ENCODE measurements around the gene SORCS2.

Gene SORCS2

DNA sequence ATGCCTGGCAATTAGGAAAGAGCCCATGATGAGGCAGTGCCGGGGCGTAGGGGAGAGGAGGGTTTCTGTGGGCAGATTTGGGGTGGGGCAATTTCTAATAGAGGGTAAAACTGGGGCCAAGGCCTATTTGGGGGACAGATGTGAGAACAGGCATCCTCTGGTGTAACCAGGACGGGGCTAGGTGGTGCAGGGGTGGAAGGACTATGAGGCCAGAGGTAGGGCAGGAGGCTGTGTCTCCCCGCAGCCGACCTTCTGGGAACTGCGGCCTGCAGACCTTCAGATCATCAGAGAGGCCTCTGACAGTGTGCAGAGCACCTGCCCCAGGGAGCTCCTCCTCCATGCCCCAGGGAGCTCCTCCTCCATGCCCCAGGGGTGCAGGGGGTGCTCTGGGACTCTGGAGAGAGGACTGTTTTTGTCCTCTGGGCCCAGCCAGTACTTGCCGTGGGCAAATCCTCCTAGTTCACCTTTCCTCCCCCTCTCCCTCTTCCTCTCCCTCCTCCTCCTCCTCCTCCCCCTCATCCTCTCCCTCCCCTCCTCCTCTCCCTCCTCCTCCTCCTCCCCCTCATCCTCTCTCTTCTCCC, 101.9 kb downstream of the SORCS2 start:
- no peak for DNase-seq

DNA sequence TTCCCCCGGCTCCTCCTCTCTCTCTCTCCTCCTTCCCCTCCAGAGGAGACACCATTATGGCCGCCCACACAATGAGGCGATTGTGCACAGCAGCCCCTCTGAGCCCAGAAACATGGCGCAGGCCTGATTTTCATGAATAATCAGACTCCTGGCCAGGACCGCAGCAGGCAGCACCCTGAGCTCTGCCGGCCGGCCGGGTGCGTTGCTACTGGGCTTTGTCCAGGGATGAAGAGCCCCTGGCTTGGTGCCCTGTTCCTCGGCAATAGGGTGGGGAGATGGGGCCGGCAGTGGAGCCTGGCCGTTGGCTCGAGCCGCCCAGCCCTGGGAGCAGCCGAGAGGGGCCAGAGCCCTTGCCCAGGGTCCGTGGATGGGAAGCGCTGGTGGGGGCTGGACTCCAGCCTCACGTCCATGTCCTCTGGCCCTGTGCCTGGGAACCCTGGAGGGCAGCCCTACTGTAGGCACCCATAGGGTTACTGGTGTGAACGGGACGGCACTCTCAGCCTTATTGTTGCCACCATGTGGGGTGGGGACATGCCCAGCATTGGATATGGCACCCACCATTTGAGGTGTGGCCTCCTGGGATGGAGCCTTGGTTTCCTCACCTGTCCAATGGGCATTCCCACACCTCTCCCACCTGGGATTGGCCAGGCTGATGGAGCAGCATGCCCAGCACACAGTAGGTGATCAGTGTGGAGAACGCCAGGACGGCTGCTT, 103.0 kb downstream of the SORCS2 start:
- DNase-seq: no peak

DNA sequence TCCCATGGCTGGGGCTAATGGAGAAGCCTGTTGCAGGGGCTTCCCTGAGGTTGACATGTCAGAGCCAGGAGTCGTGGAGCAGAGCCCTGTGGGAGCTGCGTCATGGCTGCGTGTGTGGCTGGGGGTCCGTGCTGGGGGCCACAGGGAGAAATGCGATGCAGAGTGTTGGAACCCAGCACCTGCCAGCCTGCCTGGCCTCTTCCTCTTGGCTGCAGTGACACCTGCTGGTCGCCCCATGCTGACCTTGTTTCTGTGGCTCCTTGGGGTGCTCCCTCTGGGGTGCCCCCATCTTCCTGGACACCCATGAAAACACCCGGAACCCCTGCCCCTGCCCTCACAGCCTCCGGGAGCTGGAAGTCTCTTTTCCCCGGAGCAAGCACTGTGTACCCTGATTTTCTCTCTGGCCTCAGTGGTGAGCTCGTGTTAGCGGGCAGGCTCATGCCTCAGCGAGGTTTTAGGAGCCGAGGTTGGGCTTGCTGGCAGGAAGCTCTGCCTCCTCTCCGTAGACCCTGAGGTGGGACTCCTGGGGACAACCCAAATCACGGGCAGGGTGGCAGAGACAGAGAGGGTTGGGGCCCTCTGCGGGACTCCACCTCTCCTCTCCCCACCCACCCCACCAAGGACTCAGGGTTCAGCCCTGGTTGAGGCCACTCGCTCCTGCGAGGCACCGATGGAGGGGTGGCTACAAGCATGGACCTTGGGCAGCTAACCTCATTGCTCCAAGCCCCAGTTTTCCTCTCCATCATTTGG, 103.7 kb downstream of the SORCS2 start:
- DNase-seq: no peak

DNA sequence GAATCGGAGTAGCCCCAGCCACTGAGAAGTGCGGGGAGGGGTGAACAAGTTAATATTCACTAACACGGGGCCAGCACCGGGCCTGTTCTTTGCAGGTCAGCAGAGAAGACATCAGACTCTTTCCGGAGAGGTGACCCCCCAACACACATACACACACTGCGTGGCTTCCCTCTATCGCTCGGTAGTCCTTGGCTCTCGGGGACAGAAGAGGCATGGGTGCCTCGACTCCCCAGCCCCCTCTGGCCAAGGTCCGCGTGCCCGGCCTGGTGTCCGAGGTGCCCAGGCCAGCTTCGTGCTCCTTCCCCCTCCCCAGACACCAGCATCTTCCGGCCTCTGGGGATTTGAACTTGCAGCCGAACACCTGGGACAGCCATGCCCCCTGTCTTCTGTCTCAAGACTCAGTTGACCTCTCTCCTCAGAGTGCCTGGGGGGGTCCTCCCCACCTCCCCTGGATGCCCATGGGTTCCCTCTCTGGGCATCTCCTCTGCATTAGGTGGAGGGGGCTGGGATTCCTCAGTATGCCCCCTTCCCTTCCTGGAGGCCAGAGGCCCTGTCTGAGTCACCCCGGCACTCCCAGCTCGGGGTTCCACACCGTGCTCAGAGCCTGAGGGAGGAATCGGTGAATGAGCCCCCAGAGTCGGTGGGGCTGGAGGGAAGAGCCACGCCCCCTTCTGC, 104.5 kb downstream of the SORCS2 start:
- DNase-seq: no peak

DNA sequence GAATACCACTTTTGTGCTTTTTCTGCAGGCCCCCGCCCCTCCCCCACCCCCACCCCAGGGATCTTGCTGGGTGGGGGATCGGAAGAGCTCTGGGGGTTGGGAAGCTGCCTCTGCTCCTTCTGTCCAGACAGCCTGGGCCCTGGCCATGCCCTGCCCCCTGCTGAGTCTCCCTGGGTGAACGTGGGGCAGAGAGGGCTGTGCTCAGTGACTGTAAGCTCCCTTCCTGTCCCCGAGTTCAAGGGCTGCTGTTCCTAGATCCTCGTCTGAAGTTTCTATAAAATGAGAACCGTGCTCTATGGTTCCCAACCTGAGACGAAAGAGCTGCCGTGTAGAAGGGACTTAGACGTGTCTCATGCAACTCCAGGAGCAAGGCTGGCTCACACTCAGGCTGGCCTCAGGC, 105.0 kb downstream of the SORCS2 start:
- DNase-seq: no peak

DNA sequence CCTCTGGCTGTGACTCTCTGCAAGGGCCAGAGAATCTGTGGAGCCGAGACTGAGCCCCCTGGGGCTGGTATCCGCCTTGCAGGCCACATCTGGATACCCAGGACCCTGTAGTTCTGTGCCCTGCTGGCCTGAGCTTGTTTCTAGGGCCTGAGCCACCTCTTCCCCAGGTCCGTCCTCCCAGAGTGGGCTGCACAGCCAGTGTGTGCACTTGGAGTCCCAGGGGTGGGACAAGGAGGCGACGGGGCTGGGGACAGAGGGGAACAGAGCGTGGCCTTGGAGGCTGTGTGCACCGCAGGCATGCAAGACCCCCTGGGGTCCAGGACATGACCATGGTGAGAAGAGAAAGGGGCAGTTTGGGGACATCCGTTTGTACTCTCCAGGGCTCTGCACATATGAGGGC, 105.5 kb downstream of the SORCS2 start:
- DNase-seq: no peak

DNA sequence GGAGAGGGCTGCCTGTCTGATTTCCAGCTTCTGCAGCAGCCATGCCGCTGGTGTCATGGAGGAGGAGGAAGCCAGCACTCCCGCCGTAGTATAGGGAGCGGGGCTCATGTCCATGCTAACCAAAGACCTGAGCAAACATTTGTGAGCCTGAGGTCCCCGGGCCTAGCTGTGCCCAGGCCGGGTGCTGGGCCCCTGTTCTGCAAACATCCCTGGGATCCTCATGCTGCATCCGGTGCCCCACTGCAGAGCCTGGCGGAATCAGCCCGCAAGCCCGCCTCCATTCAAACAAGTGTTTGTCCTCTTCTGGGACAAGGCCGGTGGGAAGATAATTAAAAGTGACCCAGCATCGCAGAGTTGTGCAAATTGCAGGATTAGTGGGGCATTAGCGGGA, 106.3 kb downstream of the SORCS2 start:
- no peak for DNase-seq

DNA sequence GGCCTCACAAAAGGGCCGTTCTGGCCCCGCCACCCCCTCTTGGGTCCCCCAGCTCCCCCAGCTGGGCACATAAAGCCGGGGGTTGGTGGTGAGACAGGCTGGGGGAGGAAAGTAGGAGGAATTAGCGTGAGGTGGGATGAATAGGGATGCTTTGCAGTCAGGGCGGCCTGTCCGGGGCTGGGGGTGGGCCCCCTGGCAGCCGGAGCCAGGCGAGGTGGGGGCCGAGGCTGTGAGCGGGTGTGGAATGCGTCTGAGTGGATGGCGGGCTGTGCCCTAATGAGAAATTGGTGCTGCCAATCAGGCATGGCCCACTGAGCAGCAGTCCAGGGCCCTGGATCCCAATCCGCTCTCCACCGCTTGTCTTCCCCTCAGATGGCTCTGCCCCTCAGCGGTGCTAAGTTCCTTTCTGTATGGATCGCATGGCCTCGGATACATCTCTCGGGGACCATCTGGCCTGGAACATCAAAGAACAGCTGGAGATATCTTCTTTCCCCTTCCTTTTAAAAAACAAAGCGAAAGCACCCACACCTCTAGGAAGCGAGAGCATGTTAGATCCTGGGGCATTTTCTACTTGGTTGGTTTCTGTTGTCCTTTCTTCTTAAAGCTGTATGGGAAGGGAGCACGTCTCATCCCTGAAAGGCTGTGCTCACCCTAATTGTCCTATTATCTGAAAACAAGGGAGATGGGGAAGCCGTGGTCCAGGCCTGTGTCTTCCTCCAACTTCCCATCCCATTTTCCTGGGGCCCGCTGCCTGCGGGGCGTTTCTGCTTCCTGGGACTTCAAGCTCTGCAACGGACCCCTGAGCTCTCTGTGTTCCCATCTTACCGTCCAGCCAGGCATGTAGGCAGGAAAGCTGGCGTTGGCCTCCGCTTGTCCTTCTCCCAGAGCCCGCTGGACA, 106.9 kb downstream of the SORCS2 start:
- DNase-seq: no peak

DNA sequence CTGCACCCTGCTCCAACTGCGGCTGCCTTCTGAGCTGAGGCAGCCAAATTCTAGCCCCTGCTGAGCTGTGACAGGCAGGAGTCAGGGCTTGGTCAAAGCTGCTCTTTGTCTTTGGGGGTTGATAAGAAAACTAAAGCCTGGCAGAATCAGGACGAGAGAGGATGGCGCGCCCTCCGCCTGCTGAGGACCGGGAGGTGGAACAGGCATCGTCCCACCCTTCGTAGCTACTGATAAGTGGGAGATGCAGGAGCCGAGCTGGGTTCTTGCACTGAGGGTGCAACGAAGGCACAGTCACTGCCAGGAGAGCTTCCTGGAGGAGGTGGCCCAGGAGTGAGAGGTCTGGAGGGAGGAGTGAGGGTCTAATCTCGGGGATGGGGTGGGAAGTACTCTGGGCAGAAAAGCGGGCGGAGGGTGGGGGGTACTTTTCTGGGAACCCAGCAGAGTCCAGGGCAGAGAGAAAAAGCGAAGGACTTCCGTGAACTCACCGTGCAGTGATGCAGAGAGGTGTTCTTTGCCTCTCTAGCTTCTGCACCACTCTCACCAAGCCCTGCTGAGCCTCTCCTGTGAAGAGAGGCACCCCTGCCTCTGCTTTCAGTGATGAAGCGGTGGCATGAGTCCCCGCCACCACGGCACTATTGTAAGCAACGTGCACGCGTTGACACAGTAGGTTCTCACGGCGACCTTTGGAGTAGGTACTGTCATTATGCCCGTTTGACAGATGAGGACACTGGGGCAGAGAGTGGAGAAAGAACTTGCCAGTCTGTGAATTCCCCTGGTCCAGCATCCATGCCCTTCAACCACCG, 107.8 kb downstream of the SORCS2 start:
- DNase-seq: no peak

DNA sequence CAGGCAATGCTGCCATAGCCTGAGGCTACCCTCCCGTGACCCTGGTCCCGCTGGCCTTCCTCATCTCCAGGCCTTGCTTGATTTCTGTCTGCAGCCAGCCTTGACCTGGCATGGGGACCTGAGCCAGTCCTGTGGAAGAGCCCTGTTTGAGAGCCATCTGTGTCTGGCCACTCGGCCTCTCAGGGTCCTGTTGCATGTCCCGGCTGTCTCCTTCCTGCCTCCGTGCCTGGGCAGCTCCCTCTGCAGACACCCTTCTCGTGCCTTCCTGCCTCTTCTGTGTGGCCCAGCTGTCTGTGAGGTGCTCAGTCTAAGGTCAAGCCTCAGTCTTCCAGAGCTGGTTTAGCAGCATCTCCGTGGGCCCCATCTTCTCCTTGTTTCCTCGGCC, 108.4 kb downstream of the SORCS2 start:
- DNase-seq: no peak

DNA sequence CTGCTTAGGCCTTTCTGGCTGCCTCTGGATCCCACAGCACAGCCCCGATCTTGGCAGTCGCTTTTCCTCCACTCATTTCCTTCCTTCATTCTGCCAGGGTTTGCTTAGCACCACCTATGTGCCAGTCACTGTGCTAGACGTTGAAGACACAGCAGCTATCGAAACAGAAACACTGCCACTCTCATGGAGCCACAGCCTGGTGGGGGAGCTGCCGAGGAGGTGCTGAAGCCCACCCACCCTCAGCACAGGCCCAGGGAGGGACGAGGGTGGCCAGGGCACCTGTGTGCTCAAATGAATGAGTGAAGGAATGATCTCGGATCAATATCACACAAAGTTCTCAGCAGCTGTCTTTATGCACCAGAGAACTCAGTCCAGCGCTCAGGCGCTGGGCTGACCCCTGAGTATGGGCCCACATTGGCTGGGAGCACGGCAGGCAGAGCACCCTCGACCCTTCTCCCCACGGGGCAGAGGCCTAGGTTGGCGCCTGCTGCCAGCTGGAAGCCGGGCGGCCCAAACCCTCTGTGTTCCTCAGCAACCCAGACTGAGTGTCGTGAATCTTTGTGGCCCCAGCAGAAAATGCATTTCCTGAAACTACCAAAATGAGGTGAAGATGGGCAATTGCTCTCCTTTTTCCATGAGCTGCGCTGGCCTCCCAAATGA, 108.9 kb downstream of the SORCS2 start:
- no peak for DNase-seq

DNA sequence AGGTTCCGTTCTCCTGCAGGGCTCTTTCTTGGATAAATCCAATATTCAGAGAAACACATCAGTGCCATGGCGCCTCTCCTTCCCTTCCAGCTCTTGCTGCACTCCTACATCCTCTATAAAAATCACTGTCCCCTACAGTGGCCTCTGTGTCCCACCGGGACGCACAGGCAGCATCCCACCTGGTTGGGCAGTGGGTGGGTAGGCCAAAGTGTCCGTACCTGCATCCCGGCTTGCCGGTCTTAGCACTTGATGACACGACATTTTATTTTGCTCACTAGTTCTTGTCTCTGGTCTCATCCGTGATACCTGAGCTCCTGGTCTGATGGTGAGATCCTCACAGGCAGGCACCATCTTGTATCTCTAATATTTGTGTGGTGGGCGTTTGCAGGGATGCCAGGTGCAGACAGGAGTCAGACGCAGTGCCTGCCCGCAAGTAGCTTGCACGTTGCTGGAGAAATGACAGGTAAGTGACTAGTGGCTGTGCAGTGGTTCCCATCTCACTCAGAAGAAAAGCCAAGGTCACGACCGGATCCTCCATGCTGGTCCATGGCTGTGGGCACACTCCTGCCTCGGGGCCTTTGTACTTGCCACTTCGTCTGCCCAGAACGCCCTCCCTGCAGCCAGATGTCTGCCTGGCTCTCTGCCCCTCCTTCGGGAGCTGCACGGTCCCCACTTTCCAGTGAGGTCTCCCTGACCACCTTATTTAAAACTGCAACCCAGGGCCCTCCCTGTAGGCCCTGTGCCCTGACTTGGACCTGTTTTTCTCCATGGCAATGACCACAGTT, 109.7 kb downstream of the SORCS2 start:
- no peak for DNase-seq

DNA sequence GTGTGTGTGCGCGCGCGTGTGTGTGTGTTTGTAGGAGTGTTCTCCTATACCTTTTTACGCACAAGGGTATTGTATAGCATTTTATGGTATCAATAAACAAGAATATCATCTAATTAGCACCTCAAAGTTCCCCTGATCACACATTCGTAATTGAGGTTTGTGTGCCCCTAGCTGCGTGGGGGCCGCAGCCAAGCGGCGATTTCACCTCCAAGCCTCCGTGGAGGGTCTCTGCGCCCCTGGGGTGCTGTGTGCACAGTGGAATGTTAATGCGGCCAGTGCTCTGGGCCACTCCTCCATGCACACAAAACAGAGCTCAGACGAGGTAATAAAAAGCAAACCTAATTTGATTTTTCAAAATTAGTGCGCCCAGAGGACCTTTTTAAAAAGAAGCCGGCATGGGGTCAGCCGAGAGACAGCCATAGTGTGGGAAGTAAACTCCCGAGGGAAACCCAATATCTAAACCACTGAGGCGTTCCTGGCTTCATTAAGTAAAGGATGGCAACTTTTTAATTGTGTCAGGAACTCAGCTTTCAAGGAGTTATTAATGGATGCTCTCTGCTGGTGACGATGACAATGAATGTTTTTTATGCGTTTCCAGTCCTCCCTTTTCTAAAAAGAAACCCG, 110.6 kb downstream of the SORCS2 start:
- DNase-seq: no peak

DNA sequence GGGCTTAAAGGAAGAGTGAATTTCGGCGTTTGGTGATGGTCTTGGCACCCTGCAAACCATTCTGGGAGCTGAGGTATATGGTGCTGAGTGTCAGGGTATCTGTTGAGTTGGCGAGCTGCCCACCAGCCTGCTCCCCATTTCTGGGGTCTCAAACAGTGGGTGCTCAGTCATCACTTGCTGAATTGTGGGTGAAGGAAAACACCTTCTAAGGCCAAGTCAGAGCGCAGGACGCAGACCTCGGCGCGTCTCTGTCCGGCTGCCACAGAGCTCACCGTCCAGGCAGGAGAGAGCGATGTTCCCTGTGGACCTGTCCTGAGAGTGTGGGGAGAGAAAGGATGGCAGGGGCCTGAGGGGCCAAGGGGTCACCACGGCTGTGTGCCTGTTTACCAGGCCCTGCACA, 111.2 kb downstream of the SORCS2 start:
- DNase-seq: no peak

DNA sequence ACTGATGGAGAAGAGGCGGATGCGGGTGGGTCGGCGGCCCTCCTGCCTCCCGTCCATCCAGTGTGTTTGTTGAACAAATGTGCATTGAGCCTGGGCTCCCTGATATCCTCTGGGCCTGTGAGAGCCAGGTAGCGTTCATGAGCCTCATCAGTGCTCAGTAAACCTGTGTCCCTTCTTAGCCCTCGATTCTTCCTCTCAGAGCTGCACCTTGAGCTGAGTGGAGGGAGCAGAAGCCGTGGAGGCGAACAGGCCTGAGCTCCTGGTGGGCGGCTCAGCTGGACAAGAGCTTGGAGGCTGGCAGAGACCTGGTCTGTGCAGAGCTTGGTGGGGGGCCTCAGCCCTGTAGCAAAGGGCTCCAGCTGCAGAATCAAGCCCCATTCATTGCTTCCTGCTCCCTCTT, 112.1 kb downstream of the SORCS2 start:
- DNase-seq: no peak

DNA sequence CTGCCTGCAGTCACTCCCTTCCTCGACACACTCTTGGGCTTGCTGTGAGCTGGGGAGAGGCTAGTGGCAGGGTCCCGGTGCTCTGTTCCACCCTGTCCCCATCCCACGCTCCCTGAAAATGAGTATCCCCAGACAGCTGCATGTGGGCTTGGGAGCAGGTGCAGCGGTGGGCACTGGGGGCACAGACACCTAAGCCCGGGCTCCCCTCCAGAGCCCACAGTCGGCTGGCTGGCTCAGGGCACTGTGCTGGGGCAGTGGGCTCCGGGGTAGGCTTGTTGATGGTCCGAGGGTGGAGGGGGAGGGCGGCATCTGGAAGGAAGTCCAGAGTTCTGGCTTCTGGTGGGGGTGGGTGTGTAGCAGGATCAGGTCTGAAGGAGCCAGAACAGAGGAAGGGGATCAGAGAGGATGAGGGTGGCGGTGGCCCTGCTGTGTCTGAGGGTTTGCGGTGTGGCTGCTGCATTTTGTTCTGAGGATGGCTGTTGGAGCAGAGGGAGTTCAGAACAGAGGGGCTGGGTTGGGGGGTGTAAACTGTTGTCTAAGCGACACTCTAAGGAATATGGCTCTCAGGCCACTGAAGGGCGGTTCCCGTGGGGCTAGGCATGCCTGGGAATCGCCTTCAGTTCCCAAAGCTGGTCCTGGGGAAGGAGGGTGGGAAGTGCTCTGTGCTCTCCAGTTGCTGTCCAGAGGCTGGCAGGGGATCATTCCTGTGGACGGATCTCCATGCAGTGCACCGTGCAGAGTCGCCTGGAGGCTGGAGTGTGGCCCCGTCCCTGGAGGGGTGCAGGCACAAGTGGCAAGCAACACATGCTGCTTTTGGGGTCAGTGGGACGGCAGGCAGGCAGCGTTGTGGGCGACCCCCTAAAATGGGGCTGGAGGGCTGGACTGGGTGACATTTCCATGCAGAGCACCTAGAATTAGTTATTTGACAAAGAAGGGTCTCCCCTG, 114.0 kb downstream of the SORCS2 start:
- DNase-seq: no peak

DNA sequence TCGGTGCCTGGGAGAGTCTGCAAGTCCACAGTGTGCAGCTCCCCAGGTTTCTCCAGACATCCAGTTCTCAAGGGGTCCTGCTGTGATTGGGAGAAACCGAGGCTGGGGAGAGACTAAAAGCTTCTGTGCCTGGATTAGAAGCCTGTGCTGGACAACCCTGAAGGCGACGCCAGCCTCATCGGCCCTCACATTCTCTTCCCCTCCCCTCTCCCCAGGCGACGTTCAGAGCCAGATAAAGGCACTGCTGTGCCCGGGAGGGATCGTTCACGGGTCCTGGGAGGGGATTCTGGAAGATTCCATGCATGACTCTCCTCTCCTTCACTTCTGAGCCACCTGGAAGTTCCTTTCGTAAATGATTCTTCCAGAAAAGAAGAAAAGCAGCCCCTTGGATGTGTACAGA, 114.6 kb downstream of the SORCS2 start:
- no peak for DNase-seq

DNA sequence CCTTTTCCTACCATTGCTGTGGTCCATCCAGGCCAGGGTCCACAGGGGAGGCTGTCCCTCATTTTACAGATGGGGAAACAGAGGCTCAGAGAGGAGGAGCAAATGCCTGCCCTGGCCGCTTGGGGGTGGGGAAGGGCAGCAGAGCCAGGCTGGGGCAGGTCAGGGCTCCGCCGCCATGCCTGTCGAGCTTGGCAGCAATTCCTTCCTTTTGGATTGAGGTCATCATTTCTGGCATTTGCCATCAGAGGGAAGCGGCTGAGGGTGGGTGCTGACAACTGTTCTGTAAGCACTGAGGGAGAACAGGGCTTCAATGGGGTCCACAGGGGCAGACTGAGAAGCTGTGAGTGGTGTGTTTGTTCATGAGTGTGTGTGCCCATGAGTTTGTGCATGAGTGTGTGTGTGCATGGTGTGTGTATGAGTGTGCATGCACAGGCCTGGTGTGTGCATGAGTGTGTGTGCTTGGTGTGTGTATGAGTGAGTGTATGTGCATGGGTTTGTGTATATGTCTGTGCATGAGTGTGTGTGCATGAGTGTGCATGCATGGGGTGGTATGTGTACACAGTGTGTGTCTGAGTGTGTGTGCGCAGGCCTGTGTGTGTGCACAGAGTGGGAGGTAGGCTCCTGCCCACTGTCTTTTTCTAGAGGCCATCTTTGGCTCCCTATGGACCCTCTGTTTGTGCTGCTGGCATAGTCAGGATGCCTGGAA, 115.2 kb downstream of the SORCS2 start:
- no peak for DNase-seq

Data from effector CD4-positive, alpha-beta T cell (primary cell).